ENCODE results near the gene PYGO1. TPM values are rescaled to one million over a fixed set of nuclear protein-coding genes. Genes with fewer than 3 reads are reported as not detected.

Gene PYGO1
- total RNA-seq (2022; extraction: Qiagen RNA extraction): 6.0 to 7.2 TPM (median 6.7 TPM) in 5 replicates

GRCh38 chr15:55588070-55588814, at the start of gene PYGO1:
Gene PYGO1, minus strand, starts transcription at chr15:55588345. Its CDS starts 462 bp downstream, at chr15:55587883.

Other genes starting within 250 kb of the PYGO1 start
- 34.0 to 41.3 TPM (median 36.5 TPM) in 5 replicates for gene CCPG1, start 180.0 kb downstream of the PYGO1 start, total RNA-seq (2022; extraction: Qiagen RNA extraction)
- 4.3 to 4.8 TPM (median 4.6 TPM) in 5 replicates for gene PIERCE2, start 179.8 kb downstream of the PYGO1 start, total RNA-seq (2022; extraction: Qiagen RNA extraction)
- gene DNAAF4, start 80.1 kb downstream of the PYGO1 start, total RNA-seq (2022; extraction: Qiagen RNA extraction): 7.6 to 11.0 TPM (median 9.5 TPM) in 5 replicates
- gene PRTG, start 154.8 kb upstream of the PYGO1 start, total RNA-seq (2022; extraction: Qiagen RNA extraction): 8.4 to 11.7 TPM (median 9.9 TPM) in 5 replicates

Data from A549 treated with CORT108297 at 1 μM for 4 hours (cell line).